WTC11 (cell line): ENCODE measurements around the gene COPE. TPM values are rescaled to one million over a fixed set of nuclear protein-coding genes. Genes with fewer than 3 reads are reported as not detected.

ENCODE experiments used
- ATAC-seq: fragments of 200-7000 bp; cut with Tn5 transposase; 2 replicates; pipeline ENCODE4 v1.10.0; 2021; ENCODE audit warnings: mild to moderate bottlenecking, moderate library complexity
- CTCF ChIA-PET: fragments of 300-600 bp; sonication (Branson Sonifier 250); formaldehyde crosslinking; loops from one replicate; lab custom pipeline; 2021; ENCODE audit warnings: antibody characterized with exemption; lab: Charles Lee
- POLR2A ChIA-PET: fragments of 350-600 bp; sonication (Branson Sonifier 250); formaldehyde crosslinking; loops from one replicate; lab custom pipeline; 2021; ENCODE audit warnings: antibody characterized with exemption; lab: Charles Lee
- DNase-seq: peaks from one replicate; pipeline ENCODE4 v3.0.0; 2021; ENCODE audit warnings: low spot score
- H3K27ac Mint-ChIP-seq: 2 replicates; pipeline ENCODE4 v1.8.0; 2021; ENCODE audit warnings: mixed read lengths
- H3K27me3 Mint-ChIP-seq: 2 replicates; pipeline ENCODE4 v1.8.0; 2021; ENCODE audit warnings: low read depth, mild to moderate bottlenecking, moderate library complexity, mixed read lengths
- H3K36me3 Mint-ChIP-seq: 2 replicates; pipeline ENCODE4 v1.8.0; 2021; ENCODE audit warnings: mixed read lengths
- H3K4me1 Mint-ChIP-seq: 2 replicates; pipeline ENCODE4 v1.8.0; 2022; ENCODE audit warnings: mixed read lengths
- H3K4me3 Mint-ChIP-seq: 2 replicates; pipeline ENCODE4 v1.8.0; 2021; ENCODE audit warnings: mild to moderate bottlenecking, moderate library complexity, mixed read lengths
- H3K9me3 Mint-ChIP-seq: 2 replicates; pipeline ENCODE4 v1.8.0; 2021; ENCODE audit warnings: mixed read lengths
- ATF1 ChIP-seq: sonication (generic); formaldehyde crosslinking; IDR thresholded peaks from 2 replicates; pipeline ENCODE4 v1.8.1; 2023; ENCODE audit warnings: mild to moderate bottlenecking, moderate library complexity, missing genetic modification reagents
- FOXP1 ChIP-seq: sonication (generic); formaldehyde crosslinking; IDR thresholded peaks from 2 replicates; pipeline ENCODE4 v1.8.0; 2022; ENCODE audit warnings: missing genetic modification reagents, mild to moderate bottlenecking, moderate library complexity, borderline replicate concordance
- GTF2I ChIP-seq: fragments of 250-450 bp; sonication (Bioruptor Pico); conservative IDR thresholded peaks from 2 replicates; pipeline ENCODE4 v1.4.0; 2021; ENCODE audit warnings: mild to moderate bottlenecking
- PRDM15 ChIP-seq: sonication (generic); formaldehyde crosslinking; IDR thresholded peaks from 2 replicates; pipeline ENCODE4 v1.8.0; 2022; ENCODE audit warnings: missing genetic modification reagents
- SP1 ChIP-seq: sonication (generic); formaldehyde crosslinking; conservative IDR thresholded peaks from 2 replicates; pipeline ENCODE4 v1.8.1; 2022; ENCODE audit warnings: missing genetic modification reagents
- TEAD1 ChIP-seq: sonication (generic); formaldehyde crosslinking; IDR thresholded peaks from 2 replicates; pipeline ENCODE4 v1.8.0; 2022; ENCODE audit warnings: mild to moderate bottlenecking, missing genetic modification reagents
- TEAD4 ChIP-seq: sonication (generic); formaldehyde crosslinking; IDR thresholded peaks from 2 replicates; pipeline ENCODE4 v1.8.0; 2022; ENCODE audit warnings: mild to moderate bottlenecking, missing genetic modification reagents
- TP53 ChIP-seq: sonication (generic); formaldehyde crosslinking; IDR thresholded peaks from 2 replicates; pipeline ENCODE4 v1.8.1; 2023; ENCODE audit warnings: mild to moderate bottlenecking, missing genetic modification reagents
- ZBTB21 ChIP-seq: sonication (generic); formaldehyde crosslinking; IDR thresholded peaks from 2 replicates; pipeline ENCODE4 v1.8.1; 2023; ENCODE audit warnings: mild to moderate bottlenecking, missing genetic modification reagents, borderline replicate concordance
- ZNF219 ChIP-seq: sonication (generic); formaldehyde crosslinking; IDR thresholded peaks from 2 replicates; pipeline ENCODE4 v1.8.0; 2023; ENCODE audit warnings: missing genetic modification reagents, mild to moderate bottlenecking, borderline replicate concordance
- ZNF232 ChIP-seq: sonication (generic); formaldehyde crosslinking; IDR thresholded peaks from 2 replicates; pipeline ENCODE4 v1.8.0; 2022; ENCODE audit warnings: mild to moderate bottlenecking, missing genetic modification reagents
- ZNF532 ChIP-seq: fragments of 250-450 bp; sonication (Bioruptor Pico); IDR thresholded peaks from 2 replicates; pipeline ENCODE4 v1.9.0; 2021; ENCODE audit warnings: mild to moderate bottlenecking, borderline replicate concordance
- total RNA-seq: library from RNA; stranded (reverse); gene quantifications from 3 replicates; pipeline ENCODE4 v1.2.3, GENCODE V29; 2021
- TF ChIP-seq, protein P1 (sequence below): fragments of 250-450 bp; sonication (Bioruptor Pico); IDR thresholded peaks from 2 replicates; pipeline ENCODE4 v1.9.0; 2021; ENCODE audit warnings: mild to moderate bottlenecking
- TF ChIP-seq, protein P2 (sequence below): sonication (generic); formaldehyde crosslinking; IDR thresholded peaks from 2 replicates; pipeline ENCODE4 v1.8.1; 2023; ENCODE audit warnings: mild to moderate bottlenecking, missing genetic modification reagents

Gene COPE
- total RNA-seq, 1 experiment from 2014 or later = 228 TPM

GRCh38 chr19:18932216-18932841 is 13.1 kb upstream of the COPE start:
- Mint-ChIP-seq H3K4me3 (peak overlapping the region; percentile 78), H3K9me3 (no peaks in the 10 kb centered on the region)
- DNase-seq = peak; percentile 99
- TF ChIP-seq ZNF219 (CRISPR knock-in tag) (no peak), FOXP1 (CRISPR knock-in tag) (no peak), GTF2I (CRISPR knock-in tag) (no peak), PRDM15 (peak; percentile 64), TP53 (CRISPR knock-in tag) (no peak), ZNF232 (CRISPR knock-in tag) (no peak), TEAD1 (no peak), ZBTB21 (CRISPR knock-in tag) (no peak), TEAD4 (CRISPR knock-in tag) (no peak), SP1 (peak; percentile 71), ZNF532 (CRISPR knock-in tag) (no peak), ATF1 (CRISPR knock-in tag) (no peak)
- TF ChIP-seq, protein P1, sequence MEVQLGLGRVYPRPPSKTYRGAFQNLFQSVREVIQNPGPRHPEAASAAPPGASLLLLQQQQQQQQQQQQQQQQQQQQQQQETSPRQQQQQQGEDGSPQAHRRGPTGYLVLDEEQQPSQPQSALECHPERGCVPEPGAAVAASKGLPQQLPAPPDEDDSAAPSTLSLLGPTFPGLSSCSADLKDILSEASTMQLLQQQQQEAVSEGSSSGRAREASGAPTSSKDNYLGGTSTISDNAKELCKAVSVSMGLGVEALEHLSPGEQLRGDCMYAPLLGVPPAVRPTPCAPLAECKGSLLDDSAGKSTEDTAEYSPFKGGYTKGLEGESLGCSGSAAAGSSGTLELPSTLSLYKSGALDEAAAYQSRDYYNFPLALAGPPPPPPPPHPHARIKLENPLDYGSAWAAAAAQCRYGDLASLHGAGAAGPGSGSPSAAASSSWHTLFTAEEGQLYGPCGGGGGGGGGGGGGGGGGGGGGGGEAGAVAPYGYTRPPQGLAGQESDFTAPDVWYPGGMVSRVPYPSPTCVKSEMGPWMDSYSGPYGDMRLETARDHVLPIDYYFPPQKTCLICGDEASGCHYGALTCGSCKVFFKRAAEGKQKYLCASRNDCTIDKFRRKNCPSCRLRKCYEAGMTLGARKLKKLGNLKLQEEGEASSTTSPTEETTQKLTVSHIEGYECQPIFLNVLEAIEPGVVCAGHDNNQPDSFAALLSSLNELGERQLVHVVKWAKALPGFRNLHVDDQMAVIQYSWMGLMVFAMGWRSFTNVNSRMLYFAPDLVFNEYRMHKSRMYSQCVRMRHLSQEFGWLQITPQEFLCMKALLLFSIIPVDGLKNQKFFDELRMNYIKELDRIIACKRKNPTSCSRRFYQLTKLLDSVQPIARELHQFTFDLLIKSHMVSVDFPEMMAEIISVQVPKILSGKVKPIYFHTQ (CRISPR knock-in tag) = no peak
- TF ChIP-seq, protein P2, sequence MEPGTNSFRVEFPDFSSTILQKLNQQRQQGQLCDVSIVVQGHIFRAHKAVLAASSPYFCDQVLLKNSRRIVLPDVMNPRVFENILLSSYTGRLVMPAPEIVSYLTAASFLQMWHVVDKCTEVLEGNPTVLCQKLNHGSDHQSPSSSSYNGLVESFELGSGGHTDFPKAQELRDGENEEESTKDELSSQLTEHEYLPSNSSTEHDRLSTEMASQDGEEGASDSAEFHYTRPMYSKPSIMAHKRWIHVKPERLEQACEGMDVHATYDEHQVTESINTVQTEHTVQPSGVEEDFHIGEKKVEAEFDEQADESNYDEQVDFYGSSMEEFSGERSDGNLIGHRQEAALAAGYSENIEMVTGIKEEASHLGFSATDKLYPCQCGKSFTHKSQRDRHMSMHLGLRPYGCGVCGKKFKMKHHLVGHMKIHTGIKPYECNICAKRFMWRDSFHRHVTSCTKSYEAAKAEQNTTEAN (CRISPR knock-in tag) = no peak
- TF ChIP-seq, all 79 proteins: peak for 2
- ChIA-PET POLR2A (interaction anchor here (1.2 to 1.3 kb wide), 2 partner anchors 12 to 13 kb away, joined by 5 to 9 read pairs; partner anchors contain the start of genes COPE and DDX49), CTCF (interaction anchor here (0.7 to 2.0 kb wide), 5 partner anchors 13 to 55 kb away, joined by 3 to 8 read pairs (median 4); partner anchors contain the start of genes COPE and DDX49)
- peaks cover 9% of the 10 kb centered on the region for H3K36me3 Mint-ChIP-seq
- no peaks in the 10 kb centered on the region for H3K27me3 Mint-ChIP-seq
- H3K4me1 Mint-ChIP-seq = peaks cover 12% of the 10 kb centered on the region
- peak overlapping the region; percentile 97 for H3K27ac Mint-ChIP-seq
- ATAC-seq = peak; percentile 93
